Gastroesophageal sphincter (tissue), 4 donors: ENCODE results near the gene AGAP3. TPM values are rescaled to one million over a fixed set of nuclear protein-coding genes. Genes with fewer than 3 reads are reported as not detected.

Source experiments
- ATAC-seq: fragments of 150-250 bp; one replicate; pipeline ENCODE4 v1.9.1; 2016; ENCODE audit warnings: mild to moderate bottlenecking, moderate library complexity
- H3K27ac ChIP-seq, 4 donors: fragments of 200-600 bp; sonication (generic) in 3 of 4; 1 replicate in 3 of 4; 2 replicates in 1 of 4; pipeline ENCODE4 v1.5.1; 2016 to 2019
- H3K27me3 ChIP-seq: fragments of 200-600 bp; sonication (generic); one replicate; pipeline ENCODE4 v1.5.1; 2019
- H3K36me3 ChIP-seq, 2 donors: fragments of 200-600 bp; sonication (generic); one replicate each; pipeline ENCODE4 v1.5.1; 2019; ENCODE audit warnings: control low read depth in 1 of 2
- H3K4me1 ChIP-seq, 3 donors: fragments of 200-600 bp; sonication (generic); 1 replicate in 2 of 3; 2 replicates in 1 of 3; pipeline ENCODE4 v1.5.1; 2016 to 2019; ENCODE audit warnings: control low read depth in 2 of 3
- H3K4me3 ChIP-seq, 2 donors: fragments of 200-600 bp; sonication (generic); one replicate each; pipeline ENCODE4 v1.5.1; 2019; ENCODE audit warnings: mild to moderate bottlenecking in 1 of 2, moderate library complexity in 1 of 2
- H3K9me3 ChIP-seq, 3 donors: fragments of 200-600 bp; sonication (generic); one replicate each; pipeline ENCODE4 v1.5.1; 2017 to 2019; ENCODE audit warnings: control low read depth in 2 of 3
- CTCF ChIP-seq, 4 experiments: fragments of 200-600 bp in 2 of 4; fragments of 450-650 bp in 2 of 4; sonication (generic) in 1 of 4; IDR thresholded peaks; one replicate each; pipeline ENCODE4 v1.5.1; 2017 to 2019; ENCODE audit warnings: antibody characterized with exemption in 4 of 4, mild to moderate bottlenecking in 2 of 4, moderate library complexity in 2 of 4
- EP300 ChIP-seq: sonication (generic); formaldehyde crosslinking; IDR thresholded peaks from one replicate; pipeline ENCODE4 v1.6.1; 2017; ENCODE audit warnings: antibody characterized with exemption, mild to moderate bottlenecking
- POLR2A ChIP-seq, 2 donors: fragments of 450-650 bp; IDR thresholded peaks; one replicate each; pipeline ENCODE4 v1.6.1; 2017; ENCODE audit warnings: antibody characterized with exemption in 2 of 2, mild to moderate bottlenecking in 2 of 2, moderate library complexity in 1 of 2
- POLR2AphosphoS5 ChIP-seq: sonication (generic); formaldehyde crosslinking; IDR thresholded peaks from one replicate; pipeline ENCODE4 v1.6.1; 2017; ENCODE audit warnings: antibody characterized with exemption
- WGBS, 2 donors: methylation state at CpG; one replicate each; pipeline ENCODE4 v1.1.5; 2018; ENCODE audit warnings: low coverage in 1 of 2; 5-methylcytosine and 5-hydroxymethylcytosine counted together
- total RNA-seq, 4 donors: library from RNA; depleted of rRNA; stranded (reverse); fragments of >200 nt; gene quantifications; one replicate each; pipeline ENCODE4 v1.1.0, GENCODE V29; 2016

AGAP3 gene
- total RNA-seq, 4 donors from 2014 or later: 36.3 to 68.2 (median 55.7) TPM

GRCh38 chr7:151103973-151104372, 17.7 kb downstream of the AGAP3 start:
- Histone ChIP-seq H3K9me3 (no peaks in the 10 kb centered on the region), H3K27me3 (no peaks in the 10 kb centered on the region)

GRCh38 chr7:151104411-151105235, 18.3 kb downstream of the AGAP3 start:
- no peaks in the 10 kb centered on the region for H3K27me3 ChIP-seq
- ATAC-seq: no peak
- peaks cover 0 to 22% of the 10 kb centered on the region in 2 donors for H3K36me3 ChIP-seq
- no peak overlapping the region for H3K4me3 ChIP-seq
- WGBS, 2 donors: 69 to 75% methylated on average over 15 to 17 of the region's 23 CpGs
- no peaks in the 10 kb centered on the region for H3K9me3 ChIP-seq
- no peak overlapping the region for H3K27ac ChIP-seq
- TF ChIP-seq EP300 (no peak), POLR2AphosphoS5 (no peak), POLR2A (IDR thresholded peaks at IDR 0.05) (no peak), CTCF (IDR thresholded peaks at IDR 0.05) (no peak)
- peaks cover 0 to 43% (median 12%) of the 10 kb centered on the region in 3 donors for H3K4me1 ChIP-seq

More at GRCh38 chr7:151103973-151104372, 17.7 kb downstream of the AGAP3 start:
- no peak overlapping the region for H3K27ac ChIP-seq
- TF ChIP-seq POLR2A (IDR thresholded peaks at IDR 0.05) (no peak), EP300 (no peak), CTCF (IDR thresholded peaks at IDR 0.05) (no peak), POLR2AphosphoS5 (no peak)
- no peak overlapping the region for H3K4me3 ChIP-seq
- peaks cover 0 to 22% of the 10 kb centered on the region in 2 donors for H3K36me3 ChIP-seq
- peaks cover 0 to 43% (median 15%) of the 10 kb centered on the region in 3 donors for H3K4me1 ChIP-seq
- 81 to 88% methylated on average over 9 of the region's 12 CpGs for WGBS, 2 donors
- ATAC-seq: no peak

DNA sequence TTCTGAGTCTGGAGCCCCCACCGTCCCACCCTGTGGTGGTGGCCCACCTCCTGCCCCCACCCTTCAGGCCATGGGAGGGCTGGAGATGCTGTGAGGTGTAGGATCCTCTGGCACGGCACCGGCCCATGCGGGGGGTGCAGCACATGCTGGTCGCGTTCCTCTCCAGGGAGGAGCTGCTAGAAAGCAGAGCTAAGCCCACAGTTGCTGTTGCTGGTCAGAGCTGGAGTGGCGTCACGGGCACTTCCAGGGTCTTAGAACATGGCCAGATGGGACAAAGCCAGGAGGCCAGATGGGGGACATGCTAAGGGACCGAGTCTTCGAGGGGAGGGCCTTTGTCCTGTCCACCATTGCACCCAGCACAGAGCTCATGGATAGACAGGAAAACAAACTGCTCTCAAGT, 21.6 kb downstream of the AGAP3 start:
- Histone ChIP-seq H3K4me3 (no peak overlapping the region), H3K36me3 (peaks cover 0 to 22% of the 10 kb centered on the region in 2 donors), H3K9me3 (no peaks in the 10 kb centered on the region), H3K27me3 (no peaks in the 10 kb centered on the region), H3K4me1 (peaks cover 0 to 38% (median 9%) of the 10 kb centered on the region in 3 donors), H3K27ac (no peak overlapping the region)
- TF ChIP-seq POLR2A (IDR thresholded peaks at IDR 0.05) (no peak), POLR2AphosphoS5 (no peak), CTCF (IDR thresholded peaks at IDR 0.05) (no peak), EP300 (no peak)
- WGBS, 2 donors: 100% methylated on average over 1 of the region's 10 CpGs; no CpG with 5 or more reads in 1 of the 2 donors
- no peak for ATAC-seq

DNA sequence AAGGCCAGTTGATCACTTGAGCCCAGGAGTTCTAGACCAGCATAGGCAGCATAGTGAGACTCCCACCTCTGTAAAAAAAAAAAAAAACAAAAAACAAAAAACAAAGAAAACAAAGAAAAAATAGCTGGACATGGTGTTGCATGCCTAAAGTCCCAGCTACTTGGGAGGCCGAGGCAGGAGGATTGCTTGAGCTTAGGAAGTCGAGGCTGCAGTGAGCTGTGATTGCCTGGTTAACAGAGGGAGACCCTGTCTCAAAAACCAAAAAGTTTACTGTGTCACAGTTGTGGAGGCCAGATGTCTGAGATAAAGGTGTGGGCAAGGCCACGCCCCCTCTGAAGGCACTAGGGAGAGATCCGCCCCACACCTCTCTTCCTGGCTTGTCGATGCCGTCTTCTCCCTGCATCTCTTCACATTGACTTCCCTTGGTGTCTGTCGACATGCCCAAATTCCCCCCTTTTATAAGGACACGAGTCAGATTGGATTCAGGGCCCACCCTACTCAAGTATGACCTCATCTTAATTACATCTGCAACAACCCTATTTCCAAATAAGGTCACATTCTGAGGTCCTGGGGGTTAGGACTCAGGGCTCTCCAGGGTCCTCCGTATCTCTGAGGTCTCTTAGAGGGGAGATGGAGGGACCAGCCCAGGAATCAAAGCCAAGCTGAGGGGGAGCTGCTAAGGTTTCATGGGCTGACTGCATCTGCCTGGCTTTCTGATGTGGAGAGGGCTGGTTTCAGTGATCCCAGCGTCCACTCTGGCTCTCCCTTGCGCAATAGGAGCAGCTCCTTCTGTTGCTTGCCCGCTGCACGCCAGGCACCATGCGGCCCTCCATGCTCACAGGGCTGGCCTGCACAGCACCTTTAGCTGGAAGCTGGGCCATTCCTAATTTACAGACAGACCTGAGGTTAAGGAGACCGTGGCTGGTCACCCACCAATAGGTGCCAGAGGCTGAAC, 23.1 kb downstream of the AGAP3 start:
- Histone ChIP-seq H3K27me3 (no peaks in the 10 kb centered on the region), H3K4me1 (peaks cover 0 to 46% (median 9%) of the 10 kb centered on the region in 3 donors), H3K9me3 (no peaks in the 10 kb centered on the region), H3K36me3 (peaks cover 0 to 13% of the 10 kb centered on the region in 2 donors), H3K27ac (peak overlapping the region in 2 of 4 donors; percentile 28 to 57), H3K4me3 (no peak overlapping the region)
- WGBS, 2 donors: 70 to 78% methylated on average over 2 to 8 of the region's 15 CpGs
- TF ChIP-seq POLR2A (IDR thresholded peaks at IDR 0.05) (no peak), CTCF (IDR thresholded peaks at IDR 0.05) (no peak), POLR2AphosphoS5 (no peak), EP300 (no peak)
- peak; percentile 54 for ATAC-seq
